C4-2B (cell line): Measurements from ENCODE around the gene HSPA4.

Source experiments
- CTCF ChIP-seq: fragments of 450-650 bp; conservative IDR thresholded peaks from 2 replicates; pipeline ENCODE4 v1.5.1; 2017; ENCODE audit warnings: mild to moderate bottlenecking
- ZFX ChIP-seq: fragments of 450-650 bp; IDR thresholded peaks from 2 replicates; pipeline ENCODE4 v1.6.1; 2017

- TF ChIP-seq CTCF (no peak), ZFX (no peak)
Observed at GRCh38 chr5:133118741-133119140, 66.9 kb downstream of the HSPA4 start.
